Uterus (tissue), 4 donors: ENCODE data around the gene C1QTNF5. TPM values are rescaled to one million over a fixed set of nuclear protein-coding genes. Genes with fewer than 3 reads are reported as not detected.
A peak's percentile ranks its signal among the peaks of the same experiment; 100 is the strongest.

ENCODE experiments used
- DNase-seq, 2 donors: peaks; one replicate each; pipeline ENCODE4 v3.0.0-alpha.2; 2019 to 2020
- H3K27ac ChIP-seq, 2 donors: fragments of 200-600 bp; sonication (generic); 1 replicate in 1 of 2; 2 replicates in 1 of 2; pipeline ENCODE4 v1.5.1; 2016 to 2018
- H3K27me3 ChIP-seq, 2 donors: fragments of 200-600 bp; sonication (generic); one replicate each; pipeline ENCODE4 v1.5.1; 2018 to 2019; ENCODE audit warnings: control low read depth in 1 of 2
- H3K36me3 ChIP-seq, 2 donors: fragments of 200-600 bp; sonication (generic); one replicate each; pipeline ENCODE4 v1.5.1; 2019; ENCODE audit warnings: control low read depth in 1 of 2
- H3K4me1 ChIP-seq, 2 donors: fragments of 200-600 bp; sonication (generic); one replicate each; pipeline ENCODE4 v1.5.1; 2018 to 2019; ENCODE audit warnings: control low read depth in 1 of 2
- H3K4me3 ChIP-seq, 2 donors: fragments of 200-600 bp; sonication (generic); 1 replicate in 1 of 2; 2 replicates in 1 of 2; pipeline ENCODE4 v1.5.1; 2018 to 2019; ENCODE audit warnings: mild to moderate bottlenecking in 1 of 2
- H3K9me3 ChIP-seq, 2 donors: fragments of 200-600 bp; sonication (generic); one replicate each; pipeline ENCODE4 v1.5.1; 2019; ENCODE audit warnings: control low read depth in 1 of 2
- CTCF ChIP-seq, 4 experiments: fragments of 200-600 bp in 2 of 4; fragments of 450-650 bp in 2 of 4; sonication (generic) in 2 of 4; IDR thresholded peaks; one replicate each; pipeline ENCODE4 v1.5.1; 2016 to 2019; ENCODE audit warnings: antibody characterized with exemption in 4 of 4, mild to moderate bottlenecking in 2 of 4, moderate library complexity in 1 of 4
- POLR2A ChIP-seq, 2 donors: fragments of 450-650 bp; IDR thresholded peaks; one replicate each; pipeline ENCODE4 v1.6.1; 2016; ENCODE audit warnings: antibody characterized with exemption in 2 of 2, mild to moderate bottlenecking in 1 of 2, moderate library complexity in 1 of 2
- intact Hi-C: fragments of 100-400 bp; cut with DNase I; formaldehyde crosslinking; loops from one replicate; pipeline ENCODE4 v1.15.1; 2023; ENCODE audit warnings: low total_unique reads
- total RNA-seq, 4 donors: library from RNA; depleted of rRNA in 3 of 4; stranded (reverse); fragments of >200 nt in 3 of 4; gene quantifications; one replicate each; pipeline versions ENCODE4 v1.1.0 to v1.2.4, GENCODE V29; 2014 to 2023
- donor health status: DM: yes; HTN: yes; CAD: no.

Gene C1QTNF5
- total RNA-seq, 4 donors from 2014 or later: 6.5 to 40.2 (median 35.7) TPM

GRCh38 chr11:119299416-119299815 is 41.3 kb downstream of the C1QTNF5 start:
- TF ChIP-seq CTCF (IDR thresholded peaks at IDR 0.05) (no peak), POLR2A (IDR thresholded peaks at IDR 0.05) (no peak)
- H3K36me3 ChIP-seq: no peaks in the 10 kb centered on the region
- no peaks in the 10 kb centered on the region for H3K27me3 ChIP-seq
- intact Hi-C loops: no loop called here
- no peaks in the 10 kb centered on the region for H3K9me3 ChIP-seq
- DNase-seq: no peak
- H3K4me3 ChIP-seq: no peak overlapping the region
- H3K27ac ChIP-seq: no peak overlapping the region
- H3K4me1 ChIP-seq: peaks cover 0 to 7% of the 10 kb centered on the region in 2 donors

- Histone ChIP-seq H3K4me1 (peaks cover 0 to 7% of the 10 kb centered on the region in 2 donors), H3K27ac (peak overlapping the region in 1 of 2 donors; percentile 22), H3K36me3 (no peaks in the 10 kb centered on the region), H3K9me3 (no peaks in the 10 kb centered on the region), H3K4me3 (no peak overlapping the region), H3K27me3 (no peaks in the 10 kb centered on the region)
- no peak for TF ChIP-seq CTCF (IDR thresholded peaks at IDR 0.05)
- TF ChIP-seq POLR2A (IDR thresholded peaks at IDR 0.05): no peak
- intact Hi-C loops: no loop called here
- no peak for DNase-seq
These were observed 42.0 kb downstream of the C1QTNF5 start for GRCh38 chr11:119298726-119299125.

GRCh38 chr11:119297938-119298337 is 42.7 kb downstream of the C1QTNF5 start:
- no peaks in the 10 kb centered on the region for H3K36me3 ChIP-seq
- H3K4me1 ChIP-seq: peaks cover 0 to 7% of the 10 kb centered on the region in 2 donors
- intact Hi-C loops: no loop called here
- TF ChIP-seq CTCF (IDR thresholded peaks at IDR 0.05) (no peak), POLR2A (IDR thresholded peaks at IDR 0.05) (no peak)
- peak overlapping the region in 1 of 2 donors; percentile 22 for H3K27ac ChIP-seq
- DNase-seq: no peak
- H3K9me3 ChIP-seq: no peaks in the 10 kb centered on the region
- H3K27me3 ChIP-seq: no peaks in the 10 kb centered on the region
- no peak overlapping the region for H3K4me3 ChIP-seq

GRCh38 chr11:119295178-119295577 is 45.5 kb downstream of the C1QTNF5 start:
- TF ChIP-seq POLR2A (IDR thresholded peaks at IDR 0.05) (no peak), CTCF (IDR thresholded peaks at IDR 0.05) (no peak)
- no peak for DNase-seq
- Histone ChIP-seq H3K4me1 (peaks cover 0 to 7% of the 10 kb centered on the region in 2 donors), H3K9me3 (no peaks in the 10 kb centered on the region), H3K27ac (no peak overlapping the region), H3K27me3 (no peaks in the 10 kb centered on the region), H3K4me3 (no peak overlapping the region), H3K36me3 (no peaks in the 10 kb centered on the region)
- intact Hi-C loops: no loop called here

GRCh38 chr11:119293461-119293860 is 47.2 kb downstream of the C1QTNF5 start:
- Histone ChIP-seq H3K9me3 (no peaks in the 10 kb centered on the region), H3K4me1 (peaks cover 0 to 6% of the 10 kb centered on the region in 2 donors), H3K36me3 (no peaks in the 10 kb centered on the region), H3K4me3 (no peak overlapping the region), H3K27me3 (no peaks in the 10 kb centered on the region), H3K27ac (no peak overlapping the region)
- intact Hi-C loops: no loop called here
- TF ChIP-seq POLR2A (IDR thresholded peaks at IDR 0.05) (no peak), CTCF (IDR thresholded peaks at IDR 0.05) (no peak)
- no peak for DNase-seq
